Activated effector memory CD4-positive, alpha-beta T cell treated with anti-CD3 and anti-CD28 coated beads, Interleukin-2, amount 50 U/mL, for 16 hours (primary cell): ENCODE results near the gene HPX.
A peak's percentile ranks its signal among the peaks of the same experiment; 100 is the strongest.

Experiments
- DNase-seq: peaks from one replicate; pipeline ENCODE4 v3.0.0-alpha.2; 2020

The HPX gene

GRCh38 chr11:6459099-6459450, 18.3 kb upstream of the HPX start:
- no peak for DNase-seq

GRCh38 chr11:6458352-6459098, 17.7 kb upstream of the HPX start:
- DNase-seq, result no peak

GRCh38 chr11:6457581-6458320, 17.0 kb upstream of the HPX start:
- DNase-seq, result no peak

GRCh38 chr11:6456361-6457073, 15.7 kb upstream of the HPX start:
- DNase-seq, result no peak

GRCh38 chr11:6455070-6455469, 14.3 kb upstream of the HPX start:
- DNase-seq, result no peak

GRCh38 chr11:6453152-6453551, 12.4 kb upstream of the HPX start:
- no peak for DNase-seq

- DNase-seq, result no peak
These were observed 11.4 kb upstream of the HPX start for GRCh38 chr11:6452219-6452618.

- no peak for DNase-seq
These were observed 7.8 kb upstream of the HPX start for GRCh38 chr11:6448574-6448973.

- peak; percentile 82 for DNase-seq
These were observed 2.6 kb upstream of the HPX start for GRCh38 chr11:6443269-6444003.

GRCh38 chr11:6442441-6442840, 1.7 kb upstream of the HPX start:
- no peak for DNase-seq

- DNase-seq, result peak; percentile 65
These were observed 1.7 kb downstream of the HPX start for GRCh38 chr11:6438979-6439571.

GRCh38 chr11:6437993-6438392, 2.8 kb downstream of the HPX start:
- no peak for DNase-seq

GRCh38 chr11:6437423-6437822, 3.4 kb downstream of the HPX start:
- no peak for DNase-seq

GRCh38 chr11:6433998-6434660, 6.7 kb downstream of the HPX start:
- no peak for DNase-seq

GRCh38 chr11:6431861-6432260, 8.9 kb downstream of the HPX start:
- no peak for DNase-seq

- no peak for DNase-seq
These were observed 13.3 kb downstream of the HPX start for GRCh38 chr11:6427516-6427915.

GRCh38 chr11:6420677-6421076, 20.1 kb downstream of the HPX start:
- no peak for DNase-seq

GRCh38 chr11:6419009-6419631, 21.7 kb downstream of the HPX start, which contains the start of gene APBB1:
APBB1 (minus strand) TSS chr11:6419094; CDS start chr11:6411347, 7,747 bp downstream.
- peak; percentile 90 for DNase-seq

GRCh38 chr11:6418557-6419008, 22.2 kb downstream of the HPX start:
- DNase-seq, result peak; percentile 71

GRCh38 chr11:6417907-6418556, 22.8 kb downstream of the HPX start:
- no peak for DNase-seq

- no peak for DNase-seq
These were observed 25.0 kb downstream of the HPX start for GRCh38 chr11:6415797-6416196.
